Adrenal gland (tissue), 5 donors: ENCODE measurements around the gene APOA1.

Source experiments
- CTCF ChIP-seq, 6 experiments: fragments of 450-650 bp in 4 of 6; fragments of 200-600 bp in 2 of 6; sonication (generic) in 1 of 6; IDR thresholded peaks; 1 replicate in 5 of 6; 2 replicates in 1 of 6; pipeline versions ENCODE4 v1.5.1 to v1.8.0; 2016 to 2021; ENCODE audit warnings: antibody characterized with exemption in 6 of 6, mild to moderate bottlenecking in 2 of 6, moderate library complexity in 1 of 6
- POLR2A ChIP-seq, 2 donors: fragments of 450-650 bp; IDR thresholded peaks; one replicate each; pipeline ENCODE4 v1.6.1; 2017; ENCODE audit warnings: antibody characterized with exemption in 2 of 2, mild to moderate bottlenecking in 2 of 2, moderate library complexity in 1 of 2
- donor health status: DM: no; HTN: no; CAD: no.

- no peak for TF ChIP-seq CTCF (IDR thresholded peaks at IDR 0.05)
- no peak for TF ChIP-seq POLR2A (IDR thresholded peaks at IDR 0.05)
Observed at GRCh38 chr11:116867619-116868018, 30.2 kb upstream of the APOA1 start.
